ENCODE results near the gene CTNNA2. TPM values are rescaled to one million over a fixed set of nuclear protein-coding genes. Genes with fewer than 3 reads are reported as not detected.

CTNNA2 gene
- total and polyA plus RNA-seq, 9 of the 15 experiments (the other 6 are each of a cell fraction or from before 2014, with no cell fraction given), result 0.03 to 0.40 (median 0.15) TPM

GRCh38 chr2:80028584-80028983, 515.7 kb downstream of the CTNNA2 start:
- no peaks in the 10 kb centered on the region for H3K9me1 ChIP-seq (ENCODE audit: control insufficient read depth, insufficient read depth, low read length)
- no peaks in the 10 kb centered on the region for H4K20me1 ChIP-seq (replicated peaks; ENCODE audit: control insufficient read depth, insufficient read depth, low read length)
- ATAC-seq (no peak), DNase-seq (ENCODE audit: extremely low read depth in 1 of 4, low spot score in 3 of 4) (peak in 1 of 4 experiments; percentile 20), FAIRE-seq (no peak)
- H3K79me2 ChIP-seq (ENCODE audit: control insufficient read depth, insufficient read depth, low read length), result no peaks in the 10 kb centered on the region
- ChIA-PET CTCF (ENCODE audit: low intra/inter-chr PET ratio) (no interaction called here), POLR2A (interaction anchor here (0.6 kb wide), 1 partner anchor 88 kb away, joined by 3 read pairs; no protein-coding TSS in a partner anchor)
- no peak overlapping the region for H3K27ac ChIP-seq (ENCODE audit: extremely low read depth, low read depth, low read length)
- no peak overlapping the region for H2AFZ ChIP-seq (ENCODE audit: low read depth, low read length)
- H3K9me3 ChIP-seq (replicated peaks; ENCODE audit: control insufficient read depth, insufficient read depth, low read depth, low read length), result no peaks in the 10 kb centered on the region; the same call in 1 of the 2 replicates
- H3K4me2 ChIP-seq (ENCODE audit: insufficient read depth, low read length), result no peak overlapping the region
- no peaks in the 10 kb centered on the region for H3K27me3 ChIP-seq (ENCODE audit: control insufficient read depth in 2 of 2, insufficient read depth in 2 of 2, low read length in 2 of 2)
- intact Hi-C loops (cut with micrococcal nuclease) (no loop called here), in situ Hi-C loops (cut with MboI) (no loop called here)
- H3K36me3 ChIP-seq (ENCODE audit: control insufficient read depth, insufficient read depth, low read length), result no peaks in the 10 kb centered on the region
- no TSS peak for BruUV-seq (replicated peaks)
- no peak overlapping the region for H3K9ac ChIP-seq (ENCODE audit: insufficient read depth in 1 of 2, low read depth in 2 of 2, low read length in 2 of 2)
- H3K4me3 ChIP-seq, result no peak overlapping the region
- H3K4me1 ChIP-seq (replicated peaks in 1 of 2; ENCODE audit: control insufficient read depth in 2 of 2, insufficient read depth in 2 of 2, low read length in 2 of 2), result no peaks in the 10 kb centered on the region; a peak in 3 of 5 replicates
- TF ChIP-seq ZNF518B (CRISPR knock-in tag; IDR thresholded peaks at IDR 0.05), result no peak
- TF ChIP-seq SMC3 (conservative IDR thresholded peaks at IDR 0.05; ENCODE audit: insufficient read depth, low read depth, low read length), result no peak
- TF ChIP-seq MGA (IDR thresholded peaks at IDR 0.05), result peak; percentile 51; the same call in 1 of the 2 replicates
- peak; percentile 50; the same call in 1 of the 2 replicates for TF ChIP-seq TEAD4 (IDR thresholded peaks at IDR 0.05; ENCODE audit: low read length)
- TF ChIP-seq TEAD4 (CRISPR knock-in tag; IDR thresholded peaks at IDR 0.05; ENCODE audit: borderline replicate concordance), result no peak
- TF ChIP-seq L3MBTL2 (IDR thresholded peaks at IDR 0.05), result peak; percentile 83
- TF ChIP-seq CBFA2T3 (IDR thresholded peaks at IDR 0.05), result peak; percentile 34

Data from K562 (cell line).